Measurements from ENCODE around the gene EPB41L1. TPM values are rescaled to one million over a fixed set of nuclear protein-coding genes. Genes with fewer than 3 reads are reported as not detected.

Gene EPB41L1
- 105 and 125 TPM in 2 replicates for total RNA-seq

DNA sequence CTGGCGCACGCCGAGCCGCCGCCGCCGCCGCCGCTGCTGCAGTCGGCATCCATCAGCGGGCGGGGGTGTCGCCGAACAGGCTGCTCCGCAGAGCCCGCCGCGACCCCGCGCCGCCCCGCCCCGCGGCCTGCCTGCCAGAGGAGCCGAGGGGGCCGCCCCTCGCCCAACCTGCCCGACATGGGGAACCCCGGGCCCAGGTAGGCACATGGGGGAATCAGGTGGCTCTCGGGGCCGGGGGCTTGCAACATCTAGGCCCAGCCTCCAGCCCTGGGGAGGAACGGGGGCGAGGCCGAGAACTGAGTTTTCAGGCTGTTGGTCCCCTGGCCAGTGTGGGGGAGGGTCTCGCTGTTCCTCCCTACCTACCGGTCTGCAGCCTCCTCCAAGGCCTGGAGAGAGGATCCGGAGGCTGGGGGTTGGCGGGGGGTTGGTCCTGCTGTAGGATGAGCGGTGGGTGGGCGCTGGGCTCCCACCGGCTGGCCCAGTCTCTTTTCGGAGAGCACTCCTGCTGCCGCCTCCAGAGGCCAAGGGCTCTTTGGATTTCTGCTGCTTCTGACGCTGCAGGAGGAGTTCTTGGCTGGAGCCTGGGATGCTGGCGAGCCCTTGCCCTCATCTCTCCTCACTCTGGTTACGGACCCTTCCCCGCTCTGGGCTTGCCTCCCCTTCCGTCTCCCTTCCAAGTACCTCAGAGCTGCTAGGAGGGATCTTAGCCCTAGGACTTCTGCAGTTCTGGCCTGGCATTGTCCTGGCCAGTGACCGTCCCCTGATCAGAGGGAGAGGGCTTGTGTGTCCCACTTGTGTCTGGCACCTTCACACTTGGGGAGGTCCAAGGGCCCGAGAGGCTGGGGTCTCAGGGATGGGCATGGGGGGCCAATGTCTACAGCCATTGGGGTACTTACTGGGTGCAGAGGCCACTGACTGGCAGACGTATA is at the start of gene EPB41L1:
Gene EPB41L1 (plus strand): TSS at position 41 of the 929 bp plus-strand sequence. CDS start 19,038 bp downstream, outside the sequence.

GRCh38 chr20:36235892-36236785 is 81.6 kb downstream of the EPB41L1 start, which contains the start of gene AAR2:
TSS of gene AAR2 (plus strand) at chr20:36236478. CDS start at chr20:36239869, 3,391 bp downstream.

Other genes with a start within 250 kb of the EPB41L1 start
- 44.5 and 46.0 TPM in 2 replicates for gene SCAND1, start 200.2 kb upstream of the EPB41L1 start, total RNA-seq
- 0.65 and 2.8 TPM in 2 replicates for gene CNBD2, start 186.2 kb upstream of the EPB41L1 start, total RNA-seq
- 23.8 and 25.5 TPM in 2 replicates for gene AAR2, start 81.7 kb downstream of the EPB41L1 start, total RNA-seq
- gene DLGAP4, start 151.6 kb downstream of the EPB41L1 start, total RNA-seq: 22.9 and 29.3 TPM in 2 replicates